NCI-H2227 treated with DMSO at 0.1 percent for 48 hours (cell line): ENCODE measurements around the gene FSTL4.
"Not testable (repeated sequence)": the region's sequence is repeated elsewhere in the genome, so short reads cannot be mapped to it uniquely, and the experiment has no call there.

Experiments
- DNase-seq: peaks from one replicate; lab custom pipeline; 2025; lab: John Stamatoyannopoulos, UW

Gene FSTL4

DNA sequence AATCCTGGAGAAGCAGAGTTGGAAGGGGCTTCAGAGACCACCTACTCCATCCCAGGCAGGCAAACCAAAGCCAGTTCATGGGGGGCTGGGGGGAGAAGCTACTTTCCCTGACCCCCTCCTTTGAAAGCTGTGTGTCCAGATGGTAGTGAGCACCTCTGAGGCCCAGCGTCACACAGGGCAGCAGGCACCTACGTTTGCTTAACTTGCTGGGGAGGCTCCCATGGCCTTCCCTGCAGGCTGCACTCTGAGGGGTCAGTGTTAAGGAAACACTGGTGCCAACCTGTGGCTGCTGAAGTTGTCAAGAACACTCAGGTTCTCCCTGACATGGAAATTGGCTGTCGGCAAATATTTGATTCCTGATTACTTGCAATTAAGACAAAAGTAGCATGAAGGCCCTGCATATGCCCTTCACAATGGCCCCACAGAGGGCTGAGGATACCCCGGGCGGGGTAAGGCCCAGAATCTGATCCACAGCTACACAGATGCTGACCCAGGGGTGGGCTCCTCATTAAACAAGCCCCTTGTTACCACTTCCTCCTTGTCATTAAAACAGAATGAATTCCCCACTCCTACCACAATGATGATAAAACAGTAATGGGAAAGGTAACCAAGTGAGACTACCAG lies 208.5 kb downstream of the FSTL4 start:
- no peak for DNase-seq

DNA sequence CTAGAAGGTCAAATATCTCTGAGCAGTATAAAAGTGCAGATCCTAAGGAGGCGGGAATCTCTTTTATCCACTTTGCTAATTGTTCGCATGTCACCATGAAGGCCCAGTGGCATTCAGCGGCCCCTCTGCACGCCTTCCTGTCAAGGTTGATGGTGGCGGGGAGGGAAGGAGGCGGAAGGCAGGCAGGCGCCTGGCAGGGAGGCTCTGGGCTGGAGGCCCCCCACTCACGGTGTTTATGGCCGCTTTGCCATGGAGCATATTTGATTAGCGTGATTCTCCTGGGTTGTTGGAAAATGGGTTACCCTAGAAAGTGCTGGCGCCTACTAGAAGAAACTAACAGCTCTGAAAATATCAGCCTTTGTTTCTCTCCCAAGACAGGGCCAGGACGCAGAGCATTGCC lies 209.6 kb downstream of the FSTL4 start:
- DNase-seq, result no peak

DNA sequence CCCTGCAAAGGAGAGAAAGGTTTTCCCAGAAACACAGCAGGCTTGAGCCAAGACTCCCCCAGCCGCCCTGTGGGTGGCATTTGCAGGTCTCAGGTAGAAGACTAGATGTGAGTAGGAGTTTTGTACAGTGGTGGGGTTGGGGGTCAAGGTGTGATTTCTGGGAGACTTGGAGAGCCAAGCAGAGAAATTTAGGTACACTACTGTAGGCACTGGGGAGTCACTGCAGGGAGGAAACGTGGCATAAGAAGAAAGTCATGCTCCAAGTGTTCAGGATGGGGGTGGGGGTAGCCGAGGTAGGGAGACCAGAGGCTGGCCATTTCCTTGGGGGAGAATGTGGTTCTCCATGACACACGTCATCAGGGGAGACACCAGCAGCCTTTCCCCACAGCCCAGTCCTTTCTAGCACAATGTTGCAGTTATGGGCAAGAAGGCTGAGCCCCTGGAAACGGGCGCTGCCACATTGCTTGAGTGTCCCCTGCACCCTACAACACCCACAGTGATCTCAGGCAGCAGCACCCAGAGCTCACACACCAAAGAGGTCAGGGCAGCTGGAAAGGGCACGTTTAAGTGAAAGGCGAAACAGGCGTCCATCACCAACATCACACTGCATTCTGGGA lies 210.5 kb downstream of the FSTL4 start:
- no peak for DNase-seq

DNA sequence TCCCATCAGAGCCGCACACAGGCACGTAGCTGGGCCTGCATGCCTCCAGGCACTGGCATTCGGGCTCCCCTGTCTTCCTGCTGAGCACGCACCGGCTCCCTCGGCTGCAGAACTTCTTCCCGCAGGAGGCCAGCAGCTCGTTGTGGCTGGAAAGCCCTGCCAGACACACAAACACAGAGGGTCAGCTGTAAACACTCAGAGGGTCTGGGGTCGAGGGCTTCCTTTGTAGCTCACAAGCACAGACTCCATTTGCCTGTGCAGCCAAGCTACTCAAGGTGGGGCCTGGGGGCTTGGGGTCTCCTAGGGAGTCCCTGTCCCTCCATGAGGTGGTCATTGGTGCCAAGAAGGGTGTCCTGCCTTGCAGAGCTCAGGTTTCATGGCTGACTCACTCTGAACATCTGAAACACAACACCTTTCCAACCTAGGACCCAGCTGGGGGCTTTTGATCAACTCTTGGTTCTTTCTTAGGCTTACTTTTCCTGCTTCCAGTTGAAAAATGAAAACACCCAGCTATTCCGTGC lies 211.4 kb downstream of the FSTL4 start:
- no peak for DNase-seq

DNA sequence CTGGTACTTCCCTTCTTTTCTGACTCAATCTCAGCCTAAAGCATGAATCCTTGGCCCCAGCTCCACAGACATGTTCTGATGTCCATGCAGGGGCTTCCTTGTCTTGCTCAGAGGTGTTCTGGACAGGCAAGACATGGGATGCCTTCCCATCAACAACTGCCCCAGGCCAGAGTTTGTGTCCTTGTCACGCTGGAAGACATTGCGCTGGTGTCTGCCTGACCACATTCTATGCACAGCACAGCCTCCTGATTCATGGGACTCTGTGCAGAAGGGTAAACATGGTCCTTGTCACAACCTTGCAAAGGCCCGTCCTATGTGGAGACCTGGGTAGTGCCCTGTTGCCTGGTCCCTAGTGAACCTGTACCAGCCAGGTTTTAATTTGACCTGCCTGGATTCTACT lies 212.2 kb downstream of the FSTL4 start:
- DNase-seq, result no peak

DNA sequence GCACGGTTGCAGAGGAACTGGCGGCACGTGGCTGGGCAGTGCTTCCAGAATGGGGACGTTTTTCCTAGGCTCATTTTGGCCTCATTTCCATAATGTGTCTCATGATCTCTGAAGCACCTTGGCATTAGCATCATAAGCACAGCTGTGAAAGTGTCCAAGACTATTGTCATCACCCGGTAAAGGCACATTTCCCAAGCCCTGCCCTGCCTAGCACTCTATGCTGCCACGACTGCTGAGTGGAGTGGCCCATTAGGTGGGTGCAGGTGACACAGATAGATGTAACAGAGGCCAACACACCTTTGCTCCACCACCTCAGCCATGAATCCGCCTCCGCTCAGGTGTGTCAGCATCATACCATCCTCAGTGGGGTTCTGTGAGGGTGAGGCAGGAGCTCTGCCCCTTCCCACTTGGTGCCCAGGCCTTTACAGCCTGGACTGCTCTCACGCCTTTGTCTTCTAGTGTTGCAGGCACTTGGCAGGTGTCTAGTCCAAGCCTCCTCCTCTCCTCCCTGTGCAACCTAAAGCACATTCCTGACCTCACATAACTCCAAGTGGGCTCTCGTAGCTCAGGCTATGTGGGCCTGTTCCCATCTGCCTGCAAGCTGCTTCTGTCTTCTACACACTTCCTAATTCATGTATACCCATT lies 213.0 kb downstream of the FSTL4 start:
- DNase-seq, result no peak

DNA sequence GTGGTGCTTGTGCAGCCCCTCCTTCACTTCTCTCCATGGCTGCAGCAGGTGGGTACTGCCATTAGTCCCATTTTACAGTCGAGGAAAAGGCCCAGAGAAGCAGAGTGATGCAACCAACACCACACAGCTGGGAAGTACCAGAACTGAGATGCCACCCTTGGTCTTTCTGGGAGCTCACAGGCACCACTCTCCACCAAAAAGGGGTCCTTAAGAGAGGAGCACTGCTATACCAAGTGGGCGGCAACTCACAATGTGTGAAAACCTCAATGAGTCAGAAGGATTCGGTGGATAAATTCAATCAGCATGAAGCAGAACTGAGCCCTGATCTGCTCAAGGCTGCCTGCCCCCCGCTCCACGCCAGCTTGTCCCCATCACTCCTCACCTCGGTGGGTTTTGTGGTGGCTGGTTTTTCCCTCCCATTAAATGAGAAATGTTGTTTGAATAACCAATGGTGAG lies 213.7 kb downstream of the FSTL4 start:
- DNase-seq, result no peak

DNA sequence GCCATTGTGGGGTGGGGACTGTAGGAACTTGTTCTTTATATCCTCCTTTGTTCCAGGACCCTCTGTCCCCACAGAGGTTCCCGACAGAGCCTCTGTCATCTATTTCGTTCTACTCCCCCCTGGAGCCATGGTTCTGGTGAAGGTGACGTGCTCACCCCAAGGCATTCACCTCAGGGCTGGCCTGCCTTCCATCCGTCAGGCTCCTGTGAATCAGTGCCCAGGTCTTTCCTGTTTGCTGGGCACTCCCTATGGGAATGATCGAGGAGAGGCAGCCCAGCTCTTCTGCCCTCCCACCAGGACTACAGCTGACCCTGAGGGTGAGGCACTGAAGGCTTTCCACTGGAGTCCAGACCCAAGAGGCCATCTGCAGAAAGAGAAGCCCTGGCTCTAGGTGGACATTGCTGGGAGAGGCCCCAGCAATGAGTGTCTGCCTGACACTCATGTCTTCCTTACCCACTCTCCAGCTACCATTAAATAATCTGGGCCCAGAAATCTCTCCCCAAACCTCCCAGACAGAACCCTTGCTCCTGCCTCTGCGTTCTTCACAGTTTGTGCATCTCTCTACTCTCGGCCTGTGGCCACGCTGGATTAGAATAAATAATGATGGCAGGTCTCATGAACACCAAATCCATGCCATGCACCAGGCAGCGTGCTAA lies 214.2 kb downstream of the FSTL4 start:
- DNase-seq, result no peak

DNA sequence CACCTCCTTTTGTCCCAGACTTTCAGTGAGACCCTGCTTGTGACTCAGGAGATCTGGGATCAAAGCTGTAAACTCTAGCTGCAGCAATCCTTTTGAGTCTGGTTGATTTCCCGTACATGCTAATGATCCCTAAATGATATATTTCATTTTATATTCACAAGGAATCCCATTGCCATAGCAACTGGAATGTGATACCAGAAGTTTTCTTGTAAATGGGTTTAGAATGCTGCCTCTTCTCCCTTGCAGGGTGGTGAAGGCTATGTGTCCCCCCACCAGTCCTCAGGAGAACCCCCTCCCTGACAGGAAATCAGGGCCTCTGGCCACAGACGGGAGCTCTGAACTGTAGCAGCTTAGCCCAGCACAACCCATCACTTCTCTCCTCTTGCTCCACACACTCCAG lies 215.0 kb downstream of the FSTL4 start:
- DNase-seq, result no peak

DNA sequence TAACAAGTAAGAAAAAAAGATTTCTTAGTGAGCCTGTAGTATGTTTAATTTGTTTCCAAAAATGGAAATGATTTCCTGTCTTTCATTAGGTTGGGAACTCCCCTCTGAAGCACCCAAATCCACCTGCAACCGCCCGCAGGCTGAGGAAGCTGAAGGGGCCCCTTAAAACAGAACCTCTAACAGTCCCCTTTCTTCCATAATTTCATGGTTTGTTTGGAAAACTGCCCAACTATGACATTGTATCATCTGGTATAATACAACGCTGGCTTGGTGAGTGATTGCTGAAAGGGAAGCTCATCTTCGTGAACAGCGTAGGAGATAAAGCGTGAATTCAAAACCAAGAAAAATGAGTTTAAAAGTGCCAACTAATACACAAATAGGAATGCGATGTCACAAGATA lies 215.5 kb downstream of the FSTL4 start:
- DNase-seq, result no peak

DNA sequence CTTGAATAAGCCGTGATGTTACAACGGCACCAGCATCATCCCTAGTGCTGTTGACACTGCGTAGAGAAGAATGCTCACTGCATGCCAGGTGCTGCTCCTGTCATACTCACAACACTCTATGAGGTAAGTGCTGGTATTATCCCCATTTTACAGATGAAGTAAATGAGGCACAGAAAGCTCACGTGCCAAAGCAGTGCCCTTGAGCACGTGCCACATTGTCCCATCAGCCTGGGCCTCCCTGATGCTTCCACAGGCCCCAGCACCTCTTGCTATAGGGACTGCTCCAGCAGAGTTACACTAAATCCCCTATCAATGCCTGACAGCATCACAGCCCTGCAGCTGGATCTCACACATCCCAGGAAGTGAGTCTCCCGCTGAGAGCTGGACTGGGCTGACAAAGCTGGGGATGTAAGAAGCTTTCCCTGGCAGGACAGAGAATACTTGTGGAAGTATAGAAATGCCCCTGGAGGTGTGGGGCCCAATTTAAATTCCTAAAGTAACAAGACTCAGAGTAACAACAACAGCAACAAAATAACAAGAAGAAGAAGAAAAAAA lies 216.1 kb downstream of the FSTL4 start:
- no peak for DNase-seq

DNA sequence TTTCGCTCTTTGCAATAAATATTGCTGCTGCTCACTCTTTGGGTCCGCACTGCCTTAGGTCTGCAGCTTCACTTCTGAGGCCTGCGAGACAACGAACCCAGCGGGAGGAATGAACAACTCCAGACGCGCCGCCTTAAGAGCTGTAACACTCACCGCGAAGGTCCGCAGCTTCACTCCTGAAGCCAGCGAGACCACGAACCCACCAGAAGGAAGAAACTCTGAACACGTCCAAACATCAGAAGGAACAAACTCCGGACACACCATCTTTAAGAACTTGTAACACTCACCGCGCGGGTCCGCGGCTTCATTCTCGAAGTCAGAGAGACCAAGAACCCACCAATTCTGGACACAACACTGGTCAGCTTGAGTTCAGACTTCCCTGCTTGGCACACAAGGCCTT lies 217.1 kb downstream of the FSTL4 start:
- not testable (repeated sequence) for DNase-seq

DNA sequence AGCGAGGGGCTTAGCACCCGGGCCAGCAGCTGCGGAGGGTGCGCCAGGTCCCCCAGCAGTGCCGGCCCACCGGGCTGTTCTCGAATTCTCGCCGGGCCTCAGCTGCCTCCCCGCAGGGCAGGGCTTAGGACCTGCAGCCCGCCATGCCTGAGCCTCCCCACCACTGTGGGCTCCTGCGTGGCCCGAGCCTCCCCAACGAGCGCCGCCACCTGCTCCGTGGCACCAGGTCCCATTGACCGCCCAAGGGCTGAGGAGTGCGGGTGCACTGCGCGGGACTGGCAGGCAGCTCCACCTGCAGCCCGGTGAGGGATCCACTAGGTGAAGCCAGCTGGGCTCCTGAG lies 217.9 kb downstream of the FSTL4 start:
- DNase-seq, result not testable (repeated sequence)

DNA sequence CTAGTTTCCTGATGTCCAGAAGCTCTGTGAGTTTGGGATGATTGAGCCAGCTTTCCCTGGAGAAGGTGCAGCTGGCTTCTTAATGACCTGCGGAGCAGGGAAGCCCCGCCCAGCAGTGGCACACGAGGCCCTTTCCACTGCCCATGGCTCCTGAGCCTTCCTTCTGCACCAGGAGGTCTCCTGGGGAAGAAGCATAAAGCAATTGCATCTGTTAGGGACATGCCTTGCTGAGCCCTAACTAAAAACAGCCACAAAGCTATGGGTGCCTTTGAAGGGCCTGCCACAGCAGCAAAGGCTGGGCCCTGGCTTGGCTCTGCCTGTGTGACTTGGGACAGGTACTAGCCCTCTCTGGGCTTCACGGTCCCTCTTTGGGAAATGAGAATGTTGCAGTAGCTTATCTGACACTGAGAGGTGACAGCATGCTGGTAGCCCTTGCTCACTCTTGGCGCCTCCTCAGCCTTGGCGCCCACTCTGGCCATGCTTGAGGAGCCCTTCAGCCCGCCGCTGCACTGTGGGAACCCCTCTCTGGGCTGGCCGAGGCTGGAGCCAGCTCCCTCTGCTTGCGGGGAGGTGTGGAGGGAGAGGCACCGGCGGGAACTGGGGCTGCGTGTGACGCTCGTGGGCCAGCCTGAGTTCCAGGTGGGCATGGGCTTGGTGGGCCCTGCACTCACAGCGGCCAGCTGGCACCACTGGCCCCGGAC lies 218.4 kb downstream of the FSTL4 start:
- no peak for DNase-seq

DNA sequence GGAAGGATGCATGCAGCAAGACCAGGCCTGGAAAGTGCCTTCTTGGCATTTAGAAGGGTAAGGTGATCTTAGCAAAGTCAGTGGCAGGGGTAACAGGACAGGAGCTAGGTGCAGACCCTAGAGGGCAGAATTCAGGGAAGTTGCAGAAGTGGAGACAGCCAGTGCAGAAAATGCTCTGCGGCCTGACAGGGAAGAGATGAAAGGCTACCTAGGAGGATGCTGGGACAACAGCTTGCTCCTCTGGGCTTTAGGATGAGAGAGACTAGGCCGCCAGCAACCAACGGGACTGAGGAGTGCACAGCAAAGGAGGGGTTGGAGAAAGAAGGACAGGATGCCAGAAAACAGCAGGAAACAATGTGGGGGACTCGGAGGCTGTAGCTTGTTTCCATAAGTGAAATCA lies 219.9 kb downstream of the FSTL4 start:
- DNase-seq, result no peak

DNA sequence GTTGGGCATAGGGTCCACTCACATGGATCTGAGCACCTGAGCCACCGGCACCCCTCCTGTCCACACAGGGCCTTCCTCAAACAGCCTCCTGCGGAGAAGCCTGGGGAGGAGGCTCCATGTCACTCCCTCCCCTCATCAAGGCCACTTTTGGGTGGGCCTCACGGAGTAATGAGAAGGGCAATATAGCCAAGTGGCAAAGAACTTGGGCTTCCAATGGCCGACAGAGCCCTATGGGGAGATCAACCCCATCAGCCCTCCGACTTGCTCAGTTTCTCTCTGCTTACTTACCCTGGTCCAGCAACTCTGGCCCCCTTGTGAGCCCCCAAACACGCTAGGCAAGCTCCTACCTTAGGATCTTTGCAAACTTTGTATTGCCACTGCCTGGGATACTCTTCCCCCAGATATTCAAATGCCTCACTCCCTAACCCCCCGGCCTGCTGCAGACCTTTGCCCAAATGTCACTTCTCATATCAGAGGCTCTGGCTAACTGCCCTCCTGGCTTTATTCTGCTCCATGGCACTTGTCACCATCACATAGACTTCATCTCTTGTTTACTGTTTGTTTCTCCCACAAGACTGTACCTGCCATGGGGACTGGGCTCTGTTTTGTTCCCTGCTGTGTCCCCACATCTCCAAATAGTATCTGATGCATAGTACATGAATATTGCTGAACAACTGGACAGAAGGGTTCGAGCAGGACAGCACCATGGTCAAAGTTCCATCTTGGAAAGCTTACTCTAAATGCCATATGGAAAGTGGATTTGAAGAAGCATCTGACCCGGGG lies 220.8 kb downstream of the FSTL4 start:
- no peak for DNase-seq

DNA sequence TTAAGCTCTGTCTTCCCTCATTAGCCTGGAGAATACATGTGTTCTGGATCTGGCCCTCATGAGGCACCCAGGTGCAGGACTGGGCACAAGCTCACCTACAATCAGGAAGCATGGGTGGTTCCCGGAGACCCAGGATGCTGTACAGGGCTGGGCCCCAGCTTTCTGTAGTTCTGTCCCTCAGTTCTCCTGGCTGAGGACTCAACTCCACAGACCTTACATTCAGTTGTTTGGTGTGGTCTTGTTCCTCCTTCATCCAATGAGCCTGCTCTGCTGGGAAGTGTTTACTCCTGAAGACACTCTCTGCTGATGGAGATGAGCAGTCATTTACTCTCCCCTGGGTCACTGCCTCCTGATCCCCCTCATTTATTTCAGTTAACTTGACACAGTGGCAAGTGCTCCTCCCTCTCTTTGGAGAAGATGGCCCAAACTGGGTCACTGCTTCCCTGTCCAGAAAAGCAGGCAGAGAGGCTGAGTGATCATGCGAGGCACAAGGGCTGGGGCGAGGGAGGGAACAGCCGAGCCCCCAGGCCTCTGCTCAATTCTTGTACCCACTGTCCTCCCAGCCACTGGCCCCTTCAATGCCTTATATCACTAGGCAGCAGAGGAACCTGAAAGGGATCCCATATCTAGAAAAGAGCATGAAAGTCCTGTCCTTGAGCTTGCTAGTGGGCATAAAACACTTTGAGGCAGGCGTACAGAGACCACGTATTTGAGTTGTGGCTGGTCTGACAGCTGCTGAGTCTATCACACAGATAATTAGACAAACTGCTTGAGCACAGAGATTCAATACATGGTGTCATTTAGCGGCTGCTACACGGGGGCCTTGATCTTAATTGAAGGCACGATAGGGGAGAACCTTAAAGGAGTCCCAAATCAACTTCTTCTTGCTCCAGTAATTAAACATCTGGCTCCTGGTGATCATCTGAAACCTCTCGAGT lies 221.7 kb downstream of the FSTL4 start:
- no peak for DNase-seq

DNA sequence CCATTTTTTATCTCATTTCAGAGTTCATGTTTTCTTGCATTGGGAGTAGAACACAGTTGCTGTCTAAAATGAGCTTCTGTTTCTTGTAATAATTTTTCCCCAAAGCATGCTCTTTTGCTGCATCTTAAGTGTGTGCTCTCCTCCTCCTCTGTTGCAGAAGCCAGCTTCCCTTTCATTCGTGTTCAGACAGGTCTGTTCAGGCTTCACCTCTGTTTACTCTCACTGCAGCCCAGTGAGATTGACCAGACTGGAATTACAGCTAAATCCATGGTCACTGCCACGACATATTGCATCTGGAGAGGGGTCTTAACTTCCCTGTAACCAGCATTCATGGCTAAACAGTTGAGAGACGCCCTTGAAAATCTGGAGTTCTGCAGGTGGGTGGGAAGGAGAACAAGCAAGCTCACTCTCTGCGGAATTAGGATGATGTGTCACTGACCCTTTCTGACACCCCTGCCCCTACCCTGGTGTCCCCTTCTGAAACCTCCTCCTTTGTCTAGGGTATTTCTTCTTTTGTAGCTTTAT lies 223.2 kb downstream of the FSTL4 start:
- no peak for DNase-seq

DNA sequence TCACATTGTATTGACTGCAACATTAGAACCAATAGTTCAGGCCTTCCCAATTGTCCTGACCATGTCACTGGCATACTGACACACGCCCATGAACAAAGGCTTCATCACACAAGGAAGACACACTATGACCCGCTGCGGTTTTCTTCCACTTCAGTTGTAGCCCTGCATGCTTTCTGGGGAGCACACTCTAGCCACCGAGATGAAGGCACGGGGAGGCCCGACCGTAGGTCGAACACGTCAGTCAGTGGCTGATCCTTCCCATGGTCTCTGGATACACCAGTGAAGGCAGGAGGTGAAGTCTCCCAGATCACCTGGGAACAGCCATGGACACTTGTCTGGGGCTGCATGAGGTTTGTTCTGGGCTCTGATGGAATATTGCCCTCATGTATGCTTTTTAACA lies 224.7 kb downstream of the FSTL4 start:
- no peak for DNase-seq

DNA sequence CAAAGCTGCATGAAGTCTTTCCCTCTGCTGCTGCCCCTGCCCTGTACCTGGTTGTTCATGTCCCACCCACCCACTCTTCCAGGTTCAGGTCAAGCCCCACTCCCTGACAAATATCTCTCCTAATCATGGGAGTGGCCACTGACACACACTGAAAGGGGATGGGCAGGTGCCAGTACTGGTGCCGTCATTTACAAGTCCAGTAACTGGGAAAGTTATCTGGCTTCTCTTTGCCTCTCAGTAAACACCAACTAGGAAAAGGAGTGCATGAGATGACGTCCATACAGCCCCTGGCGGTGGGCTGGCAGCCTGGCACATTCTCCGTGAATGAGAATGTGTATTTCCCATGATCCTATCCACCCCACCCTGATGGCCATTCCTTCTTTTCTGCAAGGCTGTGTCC lies 225.2 kb downstream of the FSTL4 start:
- no peak for DNase-seq
